Fibroblast of skin of back (primary cell): ENCODE measurements around the gene ATP2A3.

Source experiments
- DNase-seq: peaks from one replicate; pipeline ENCODE4 v3.0.0-alpha.2; 2013

Gene ATP2A3

DNA sequence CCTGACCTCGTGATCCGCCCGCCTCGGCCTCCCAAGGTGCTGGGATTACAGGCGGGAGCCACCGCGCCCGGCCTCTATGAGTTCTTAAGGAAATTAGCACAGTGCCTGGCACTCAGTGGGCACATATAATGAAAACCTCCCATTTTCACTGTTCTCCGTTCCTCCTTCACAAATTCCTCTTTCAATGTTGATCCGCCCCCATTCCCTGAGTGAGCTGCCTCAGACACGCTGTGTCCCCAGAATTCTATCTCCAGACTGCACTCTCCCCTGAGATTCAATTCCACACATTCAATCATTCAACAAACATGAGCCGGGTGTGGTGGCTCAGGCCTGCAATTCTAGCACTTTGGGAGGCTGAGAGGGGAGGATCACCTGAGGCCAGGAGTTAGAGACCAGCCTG is 55.0 kb downstream of the ATP2A3 start:
- DNase-seq, result no peak

DNA sequence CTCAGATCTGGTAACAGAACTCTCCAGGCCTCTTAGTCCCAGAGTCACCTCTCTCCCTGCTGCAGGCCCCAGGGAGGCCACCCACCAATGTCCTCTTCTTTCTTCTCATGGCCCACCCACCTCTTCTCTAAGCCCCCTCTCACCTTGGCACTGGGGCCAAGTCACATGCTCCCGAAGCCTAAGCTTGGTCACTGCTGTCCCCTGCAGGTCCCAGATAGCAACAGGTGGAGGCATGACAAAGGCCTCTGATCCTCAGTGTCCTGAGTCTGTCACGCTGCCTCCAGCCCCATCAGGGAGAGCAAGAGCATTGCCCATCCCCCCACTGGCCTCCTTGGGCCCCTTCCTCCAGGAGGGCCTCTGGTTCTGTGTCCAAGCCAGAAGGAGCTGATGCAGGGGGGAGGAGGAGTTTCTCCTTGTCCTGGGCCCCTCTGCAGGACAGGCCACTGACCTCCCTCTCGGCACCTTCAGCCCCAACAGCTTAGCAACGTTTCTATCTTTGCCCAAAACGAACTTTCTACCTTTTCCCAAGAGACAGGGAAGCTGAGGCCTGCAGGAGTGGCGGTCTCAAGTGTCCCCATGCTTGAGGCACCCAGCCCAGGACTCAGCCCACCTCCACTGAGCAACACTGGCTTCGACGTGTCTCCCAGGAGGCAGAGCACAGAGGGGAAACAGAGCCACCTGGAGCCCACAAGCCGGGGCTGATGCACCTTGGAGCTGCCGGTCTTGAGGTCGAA is 56.6 kb downstream of the ATP2A3 start:
- DNase-seq, result no peak

DNA sequence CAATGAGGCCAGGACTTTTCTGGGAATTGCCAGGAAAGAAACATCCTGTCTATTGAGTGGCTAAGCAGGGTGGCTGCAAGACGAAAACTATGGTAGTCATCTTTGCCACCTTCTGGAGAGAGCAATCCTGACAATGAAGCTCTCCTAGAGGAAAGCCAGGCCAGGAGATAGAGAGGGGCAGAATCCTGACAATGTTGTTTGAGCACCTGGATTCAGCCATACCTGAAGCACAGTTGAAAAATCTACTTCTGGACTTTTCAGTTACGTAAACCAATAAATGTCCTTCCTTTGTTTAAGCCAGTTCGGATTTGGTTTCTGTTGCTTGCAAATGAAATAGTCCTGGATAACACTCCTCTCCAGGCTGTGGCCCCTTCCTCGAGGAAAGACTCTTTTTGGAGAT is 57.4 kb downstream of the ATP2A3 start:
- no peak for DNase-seq

DNA sequence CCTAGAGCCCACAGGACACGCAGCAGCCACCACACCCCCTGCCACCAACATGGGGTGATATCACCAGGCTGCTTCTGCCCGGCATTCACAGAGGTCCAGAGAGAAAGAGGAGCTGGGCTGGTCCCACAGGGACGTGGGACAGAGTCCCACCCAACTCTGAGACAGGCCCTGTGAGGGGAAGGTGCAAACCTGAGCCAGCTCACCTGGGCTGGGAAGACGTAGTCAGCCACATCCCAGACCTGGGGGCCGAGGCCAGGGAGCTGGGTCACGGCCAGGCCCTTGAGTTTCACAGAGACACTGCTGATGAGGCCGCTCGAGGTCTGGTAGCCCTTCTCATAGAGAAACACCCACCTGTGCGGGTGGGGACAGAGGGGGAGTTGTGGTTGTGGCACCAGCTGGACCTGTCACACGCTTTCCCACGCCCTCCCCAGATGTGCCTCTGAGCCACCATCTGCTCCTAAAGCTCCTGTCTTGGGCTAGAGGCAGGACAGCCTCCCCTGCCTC is 59.2 kb downstream of the ATP2A3 start:
- DNase-seq, result no peak

DNA sequence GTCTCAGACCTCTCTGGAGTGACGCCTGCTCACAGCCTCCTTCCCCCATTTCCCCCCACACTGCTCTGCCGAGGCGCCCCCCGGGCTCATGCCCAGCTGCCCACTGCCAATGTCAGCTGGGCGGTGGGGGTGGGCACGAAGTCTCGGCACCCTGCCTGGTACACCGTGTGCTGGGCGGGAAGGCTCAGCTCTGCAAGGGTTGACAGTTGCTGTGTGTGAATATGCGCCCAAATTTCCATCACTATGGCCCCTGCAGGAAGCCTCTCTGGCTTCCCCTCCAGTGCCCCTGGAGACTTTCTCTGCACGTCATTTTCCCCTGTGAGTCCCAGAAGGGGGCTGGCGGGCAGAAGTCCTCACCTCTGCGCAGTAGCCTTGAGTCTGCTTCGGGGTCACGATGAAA is 59.7 kb downstream of the ATP2A3 start:
- no peak for DNase-seq

DNA sequence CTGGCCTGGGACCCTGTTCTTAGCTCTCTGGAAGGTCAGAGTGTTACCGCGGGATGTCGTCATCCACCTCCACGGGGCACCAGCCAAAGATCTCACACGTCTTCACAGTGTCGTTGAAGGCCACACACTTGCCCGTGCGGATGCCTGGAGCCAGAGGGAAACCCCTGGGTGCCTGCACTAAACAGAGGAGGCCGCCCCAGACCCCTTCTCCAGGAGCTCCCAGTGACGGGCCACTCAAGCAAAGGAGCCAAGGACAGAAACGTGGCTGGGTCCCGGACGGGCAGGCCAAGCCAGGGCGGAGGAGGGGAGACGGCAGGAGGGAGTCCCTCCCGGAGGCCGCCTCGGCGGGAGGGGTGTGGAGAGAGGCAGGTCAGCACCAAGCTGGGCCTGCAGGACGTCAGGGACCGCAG is 60.4 kb downstream of the ATP2A3 start:
- DNase-seq, result no peak

DNA sequence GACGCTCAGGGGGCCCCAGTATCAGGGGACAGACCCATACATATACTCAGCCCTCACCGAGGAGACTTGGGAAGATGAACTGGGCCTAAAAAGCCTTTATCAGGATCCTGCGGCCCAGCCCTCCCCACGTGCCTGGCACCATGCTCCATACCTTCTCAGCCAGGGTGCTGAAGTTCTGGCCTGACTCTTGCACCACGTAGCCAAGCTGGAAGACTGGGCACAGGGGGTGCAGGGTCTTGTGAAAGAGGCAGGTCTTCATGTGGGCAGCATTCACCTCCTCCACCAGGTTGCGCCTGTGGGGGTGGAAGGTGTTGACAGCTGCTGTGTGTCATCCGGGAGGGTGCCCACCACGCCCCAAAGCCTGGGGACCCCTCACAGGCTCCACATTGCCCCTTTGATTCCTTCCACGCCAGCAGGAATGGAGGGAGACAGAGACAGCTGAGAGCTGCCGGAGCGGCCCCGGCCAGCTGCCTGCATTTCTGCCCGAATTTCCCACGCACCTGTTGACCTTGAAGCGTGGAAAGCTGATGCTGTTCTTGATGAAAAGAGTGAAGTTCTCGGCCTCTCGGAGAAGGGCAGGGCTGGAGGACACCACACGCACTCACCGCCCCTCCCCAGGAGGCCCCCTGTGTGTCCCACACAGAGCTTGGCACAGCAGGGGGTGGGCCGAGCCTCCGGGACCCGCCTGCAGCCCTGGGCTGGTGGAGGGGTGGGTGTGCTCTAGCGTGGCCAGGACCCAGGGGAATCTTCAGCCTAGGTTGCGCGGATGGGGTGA is 61.0 kb downstream of the ATP2A3 start:
- DNase-seq, result no peak

DNA sequence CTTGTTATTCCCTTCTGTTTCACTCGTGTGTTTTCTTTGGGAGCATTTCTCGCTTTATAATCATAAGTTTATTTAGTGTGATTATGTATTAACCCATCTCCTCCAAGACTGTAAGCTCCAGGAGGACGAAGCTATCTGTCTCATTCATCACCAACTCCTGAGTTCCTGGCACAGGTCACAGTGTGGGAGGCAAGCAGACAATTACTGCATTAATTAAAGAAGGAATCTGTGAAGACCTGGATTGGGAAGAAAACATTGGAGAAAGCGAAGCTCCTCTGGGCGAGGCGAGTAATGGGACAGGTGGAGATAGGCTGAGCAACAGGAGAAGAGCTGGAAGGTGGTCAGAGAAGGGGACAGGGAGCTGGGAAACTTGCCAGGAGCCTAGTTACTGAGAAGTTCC is 63.6 kb downstream of the ATP2A3 start:
- no peak for DNase-seq

DNA sequence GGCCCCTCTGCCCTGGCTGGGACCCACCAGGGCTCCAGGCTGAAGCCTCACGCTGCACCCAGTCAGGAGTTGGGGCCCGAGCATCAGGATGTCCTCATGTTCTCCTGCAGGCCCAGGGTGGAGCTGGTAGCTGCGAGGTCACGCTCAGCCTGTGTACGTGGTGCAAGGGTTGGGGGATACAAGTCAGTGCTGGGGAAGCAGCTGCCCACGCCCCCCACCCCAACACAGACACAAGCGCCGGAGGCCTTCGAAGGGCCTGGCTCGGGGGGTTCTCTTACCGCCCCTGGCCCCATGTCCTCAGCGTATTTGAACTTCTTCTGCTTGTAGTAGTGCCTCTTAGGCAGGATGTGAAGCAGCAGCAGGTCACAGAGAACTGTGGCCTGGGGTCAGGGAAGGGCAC is 66.5 kb downstream of the ATP2A3 start:
- DNase-seq, result no peak

DNA sequence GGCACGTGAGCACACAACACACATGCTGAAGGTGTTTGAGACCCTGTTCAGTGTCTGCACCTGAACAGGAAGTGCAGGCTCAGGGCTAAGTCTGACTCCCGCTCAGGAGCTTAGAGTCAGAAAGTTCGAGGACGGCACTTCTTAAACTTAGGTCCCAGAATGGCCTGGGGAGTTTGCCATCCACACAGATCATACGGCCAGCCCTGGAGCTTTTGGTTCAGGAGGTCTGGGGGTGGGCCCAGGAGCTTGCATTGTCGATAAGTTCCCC is 67.3 kb downstream of the ATP2A3 start:
- DNase-seq, result no peak

DNA sequence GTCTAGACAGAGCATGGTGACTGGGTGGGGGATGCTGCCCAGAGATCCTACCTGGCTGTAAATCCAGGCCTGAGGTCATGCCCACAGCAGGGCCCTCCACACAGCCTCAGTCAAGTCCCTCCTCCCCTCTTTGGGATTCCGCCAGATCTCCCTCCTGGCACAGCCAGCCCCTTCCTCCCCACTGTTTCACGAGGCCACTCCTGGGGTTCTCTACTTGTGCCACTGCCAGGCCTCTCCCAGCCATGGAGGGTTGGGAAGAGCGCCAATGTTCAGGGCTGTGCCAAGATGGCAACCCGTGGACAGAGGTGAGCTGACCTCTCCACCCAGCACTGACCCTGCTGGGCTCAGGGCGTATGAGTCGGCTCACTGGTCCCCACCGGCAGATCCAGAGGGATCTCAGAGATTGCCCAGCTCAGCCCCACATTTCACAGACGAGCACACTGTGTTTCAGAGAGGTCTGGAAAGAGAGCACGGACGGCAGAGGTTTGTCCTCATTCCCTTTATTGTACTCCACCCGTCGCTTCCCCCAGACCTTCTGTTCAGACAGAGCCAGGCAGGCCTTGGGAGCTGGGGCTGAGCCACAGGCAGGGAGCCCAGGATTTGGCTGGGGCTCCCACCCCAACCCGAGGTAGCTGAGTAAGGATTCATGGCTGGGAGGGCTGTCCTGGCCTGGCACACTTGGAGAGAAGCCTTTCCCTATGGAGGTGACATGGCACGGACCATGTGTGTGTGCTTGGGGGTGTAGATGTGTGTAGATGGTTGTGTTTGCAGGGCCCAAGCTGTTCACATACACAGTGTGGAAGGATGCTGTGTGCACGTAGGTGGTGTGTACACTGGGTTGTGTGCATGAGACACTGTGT is 67.9 kb downstream of the ATP2A3 start:
- no peak for DNase-seq

DNA sequence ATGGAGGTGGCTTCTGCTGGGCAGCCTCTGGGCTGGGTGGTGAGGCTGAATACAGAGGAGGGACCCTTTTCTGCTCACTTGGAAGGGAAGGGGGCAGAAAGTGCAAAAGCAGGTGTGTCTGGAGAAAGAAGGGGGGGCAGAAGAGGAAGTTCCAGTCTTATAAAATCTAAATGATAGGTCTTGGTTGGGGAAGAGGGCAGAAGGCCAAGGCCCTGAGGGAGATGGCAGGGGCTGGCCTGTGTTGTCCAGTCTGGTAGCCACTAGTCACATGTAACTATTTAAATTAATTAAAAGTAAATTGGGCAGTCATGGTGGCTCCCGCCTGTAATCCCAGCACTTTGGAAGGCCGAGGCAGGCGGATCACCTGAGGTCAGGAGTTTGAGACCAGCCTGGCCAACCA is 68.9 kb downstream of the ATP2A3 start:
- DNase-seq, result no peak

DNA sequence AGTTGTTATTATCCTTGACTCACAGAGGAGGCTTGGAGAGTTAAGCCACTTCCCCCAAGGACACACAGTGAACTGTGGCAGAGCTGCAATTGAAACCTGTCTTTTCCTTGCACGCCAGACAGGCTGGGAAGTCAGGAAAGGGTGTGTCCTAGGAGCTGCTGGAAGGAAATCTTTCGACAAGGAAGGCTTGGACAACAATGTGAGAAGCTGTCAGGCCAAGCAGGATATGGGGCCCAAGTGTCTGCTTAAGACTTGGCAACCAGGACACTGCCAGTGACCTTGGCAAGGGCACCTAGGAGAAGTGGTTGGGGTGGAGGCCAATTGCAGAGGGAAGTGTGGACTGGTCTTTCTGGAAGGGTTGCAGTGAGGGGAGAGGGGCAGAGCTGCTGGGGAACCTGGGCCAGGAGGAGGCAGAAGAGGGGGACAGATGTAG is 69.3 kb downstream of the ATP2A3 start:
- DNase-seq, result peak; percentile 56

DNA sequence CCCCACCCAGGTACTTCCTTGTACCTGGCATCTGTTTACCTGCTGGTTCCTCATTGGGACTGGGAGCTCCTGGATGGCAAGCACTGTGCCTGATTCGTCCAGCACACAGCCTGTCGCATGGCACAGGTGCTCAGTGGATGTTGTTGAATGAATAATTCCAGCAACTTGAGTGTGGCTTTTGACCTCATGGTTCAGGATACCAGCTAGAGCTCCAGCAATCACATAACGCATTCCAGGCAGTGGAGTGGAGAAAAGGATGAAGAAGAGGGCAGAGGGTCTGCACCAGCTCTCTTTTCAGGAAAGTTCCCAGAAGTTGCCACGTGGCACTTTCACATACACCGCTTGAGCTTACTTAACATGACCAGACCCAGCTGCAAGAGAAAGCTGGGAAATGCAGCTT is 70.0 kb downstream of the ATP2A3 start:
- DNase-seq, result no peak

DNA sequence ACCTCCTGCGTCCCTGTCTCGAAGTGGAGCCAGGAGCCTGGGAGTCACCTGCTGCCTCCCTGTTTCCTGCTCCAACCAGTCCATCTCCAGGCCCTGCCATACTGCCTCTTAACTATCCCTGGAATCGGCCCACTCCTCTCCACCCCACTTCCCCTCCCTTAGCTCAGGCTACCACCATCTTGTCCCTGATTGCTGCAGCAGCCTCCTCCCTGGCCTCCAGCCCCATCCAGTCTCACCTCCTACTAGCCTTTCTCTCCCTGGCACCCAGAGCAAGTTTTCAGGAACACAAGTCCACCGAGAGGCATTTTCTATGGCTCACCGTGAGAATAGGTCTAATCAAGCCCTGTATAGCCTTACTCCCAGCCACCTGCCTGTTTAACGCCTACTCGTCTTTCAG is 70.5 kb downstream of the ATP2A3 start:
- no peak for DNase-seq

DNA sequence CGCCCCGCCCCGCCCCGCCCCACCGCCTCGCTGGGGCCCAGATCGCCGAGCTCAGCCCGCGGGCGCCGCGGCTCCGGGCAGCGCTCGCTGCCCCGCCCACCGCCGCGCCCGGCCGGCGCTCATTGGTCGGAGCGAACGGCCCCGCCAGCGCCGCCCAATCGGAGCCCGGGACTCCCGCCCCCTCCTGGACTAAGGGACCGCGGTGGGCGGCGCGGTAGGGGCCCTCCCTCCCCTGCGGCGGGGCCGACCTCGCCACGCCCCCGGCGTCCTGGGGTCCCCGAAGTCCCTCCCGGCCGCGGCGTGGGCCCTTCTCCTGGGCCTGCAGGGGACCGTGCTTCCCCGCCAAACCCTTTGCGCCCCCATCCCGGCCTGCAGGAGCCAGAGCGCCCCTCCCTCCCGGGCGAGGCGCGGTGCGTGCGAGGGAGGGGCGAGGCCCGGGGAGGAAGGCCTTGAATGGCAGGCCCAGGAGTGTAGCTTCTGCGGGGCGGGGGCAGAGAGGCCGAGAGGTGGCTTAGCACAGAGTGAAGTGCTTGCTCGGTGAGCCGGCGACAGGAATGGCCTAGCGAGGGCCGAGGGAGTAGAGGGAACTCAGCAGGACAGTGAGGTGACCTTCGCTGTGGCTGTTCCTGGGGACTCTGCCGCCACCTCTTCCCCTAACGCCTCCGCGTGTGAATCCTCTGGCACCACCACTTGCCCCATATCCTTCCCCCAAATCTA is 71.1 kb downstream of the ATP2A3 start, which contains the start of gene CAMKK1:
Gene CAMKK1, minus strand, starts transcription at position 51 of the 717 bp plus-strand sequence. CDS start 7,366 bp downstream, outside the sequence.
- DNase-seq, result peak; percentile 86

DNA sequence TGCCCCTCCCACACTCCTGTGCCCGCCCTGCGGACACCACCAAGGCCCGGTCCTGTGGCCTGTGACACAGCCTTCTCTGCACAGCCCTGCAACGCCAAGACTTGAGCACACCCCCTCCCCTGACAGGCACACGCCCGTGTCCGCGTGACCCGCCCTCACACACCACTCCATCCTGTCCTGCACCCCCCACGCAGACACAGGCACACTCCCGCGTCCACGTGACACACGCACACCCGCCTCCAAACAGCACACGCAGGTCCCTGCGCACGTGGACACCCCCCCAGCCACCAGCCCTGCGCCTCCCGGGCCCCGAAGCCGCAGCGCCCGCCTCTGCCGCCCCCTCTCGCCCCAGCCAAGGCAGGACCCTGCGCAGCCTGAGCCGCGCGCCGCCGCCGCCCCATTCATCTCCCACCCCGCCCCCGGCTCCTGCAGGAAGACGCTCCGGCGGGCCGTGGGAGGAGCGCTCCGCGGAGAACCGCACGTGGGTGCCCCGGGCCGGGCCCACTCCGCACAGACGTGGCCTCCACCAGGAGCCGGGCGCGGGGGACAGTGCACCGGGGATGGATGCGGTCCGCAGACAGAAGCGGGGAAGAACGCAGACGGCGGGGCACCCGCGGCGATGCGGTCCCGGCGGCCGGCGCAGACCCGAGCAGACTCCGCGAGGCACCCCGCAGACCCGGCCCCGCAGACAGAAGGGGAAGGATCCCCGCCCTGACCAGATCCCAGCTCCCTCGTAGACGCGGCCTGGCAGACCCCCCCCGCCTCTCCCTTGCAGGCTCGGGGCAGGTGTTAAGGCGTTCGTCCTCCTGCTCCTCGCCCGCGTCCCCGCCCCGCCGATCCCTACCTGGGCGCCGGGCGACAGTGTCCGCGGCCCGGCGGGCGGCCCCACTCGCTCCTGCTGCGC is 71.9 kb downstream of the ATP2A3 start:
- DNase-seq, result peak; percentile 67

DNA sequence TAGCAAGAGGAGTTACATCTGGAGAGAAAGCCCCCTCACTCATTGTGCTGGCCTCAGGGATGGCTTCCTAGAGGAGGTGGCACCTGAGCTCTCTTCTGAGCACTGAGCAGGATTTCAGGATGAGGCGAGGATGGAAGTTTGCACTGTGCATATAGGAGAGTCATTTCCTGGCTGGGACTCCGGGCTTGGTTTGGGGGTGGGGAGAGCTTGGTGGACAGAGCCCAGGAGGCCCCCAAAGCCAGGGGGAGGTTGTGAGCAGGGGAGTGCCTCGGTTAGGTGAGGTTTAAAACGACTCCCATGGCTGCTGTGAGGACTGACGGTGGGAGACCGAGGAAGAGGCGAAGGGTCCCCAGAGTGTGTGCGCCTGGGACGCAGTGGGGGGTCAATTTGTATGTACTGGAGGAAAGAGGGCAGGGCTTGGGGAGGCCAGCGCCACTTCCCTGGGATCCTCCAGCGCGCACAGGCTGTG is 72.6 kb downstream of the ATP2A3 start:
- DNase-seq, result peak; percentile 40

DNA sequence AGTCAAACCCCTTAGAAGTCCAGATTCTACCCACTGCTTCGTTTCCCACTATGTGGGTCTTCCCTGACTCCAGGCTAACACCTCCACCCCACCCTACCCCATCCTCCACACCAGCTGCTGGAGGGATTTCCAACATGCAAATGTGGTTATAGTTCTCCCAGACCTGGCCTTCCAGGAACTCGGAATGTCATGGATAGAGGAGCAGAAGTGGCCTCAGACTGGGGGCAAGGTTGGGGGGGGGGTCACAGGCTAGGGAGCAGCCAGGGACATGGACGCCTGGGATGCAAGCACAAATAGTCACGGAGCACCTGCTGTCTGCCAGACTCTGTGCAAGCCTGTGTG is 73.4 kb downstream of the ATP2A3 start:
- DNase-seq, result no peak

DNA sequence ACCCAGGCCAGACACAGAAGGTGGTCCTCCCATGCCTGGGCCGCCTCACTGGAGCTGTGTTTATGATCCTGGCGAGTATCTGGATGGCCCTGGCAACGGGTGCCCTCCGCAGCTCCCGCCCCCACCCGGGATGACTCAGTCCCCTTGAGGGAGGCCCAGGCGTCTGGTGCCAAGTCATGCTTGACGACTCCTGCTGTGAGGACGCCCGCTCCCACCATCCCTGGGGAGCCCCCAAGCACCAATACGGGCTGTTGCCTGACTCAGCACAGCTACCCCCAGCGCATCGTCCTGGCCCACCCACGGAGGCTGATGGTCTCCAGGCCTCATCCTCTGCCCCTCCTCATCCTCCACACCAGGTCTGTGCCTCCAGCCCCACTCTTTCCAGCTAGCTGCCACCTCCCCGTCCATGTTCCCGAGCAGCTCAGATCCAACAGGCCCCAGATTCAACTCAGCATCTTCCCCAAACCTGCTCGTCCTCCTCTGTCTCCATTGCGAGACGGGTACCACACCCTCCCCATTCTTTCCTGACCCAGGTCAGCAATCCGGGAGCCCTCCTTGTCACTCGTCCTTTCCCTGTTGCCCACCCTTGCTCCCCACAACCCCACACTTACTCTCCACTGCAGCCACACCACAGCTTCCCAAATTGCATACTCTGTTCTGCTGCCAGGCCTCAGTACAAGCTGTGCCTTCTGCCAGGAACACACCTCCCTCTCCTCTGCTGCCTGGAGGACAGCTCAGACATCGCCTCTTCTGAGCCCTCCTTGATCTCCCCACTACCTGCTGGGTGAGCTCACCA is 74.0 kb downstream of the ATP2A3 start:
- DNase-seq, result peak; percentile 94
